Common myeloid progenitor, CD34-positive (primary cell): ENCODE measurements around the gene GZMB.

ENCODE experiments used
- CTCF ChIA-PET: fragments of 350-600 bp; sonication (Branson Sonifier 250); formaldehyde crosslinking; loops from one replicate; lab custom pipeline; 2021; ENCODE audit warnings: antibody characterized with exemption; lab: Charles Lee
- POLR2A ChIA-PET: fragments of 350-600 bp; sonication (Branson Sonifier 250); formaldehyde crosslinking; loops from one replicate; lab custom pipeline; 2021; ENCODE audit warnings: antibody characterized with exemption; lab: Charles Lee
- DNase-seq, 3 donors: peaks; one replicate each; pipeline versions ENCODE4 v3.0.0 to v3.0.0-alpha.2; 2013
- H3K27ac ChIP-seq, 2 experiments: 1 replicate in 1 of 2; 2 replicates in 1 of 2; pipeline ENCODE4 v1.7.0; 2013; ENCODE audit warnings: inconsistent platforms in 2 of 2, low read length in 2 of 2, mild to moderate bottlenecking in 2 of 2, low read depth in 1 of 2, moderate library complexity in 1 of 2; ENCODE audit not compliant: severe bottlenecking in 2 of 2, insufficient read depth in 1 of 2, poor library complexity in 1 of 2
- H3K27me3 ChIP-seq, 5 experiments: replicated peaks in 2 of 5; 1 replicate in 3 of 5; 2 replicates in 2 of 5; pipeline versions ENCODE4 v1.6.1 to v1.7.0; 2013; ENCODE audit warnings: low read length in 4 of 5, mild to moderate bottlenecking in 2 of 5, moderate library complexity in 2 of 5, inconsistent platforms in 1 of 5; ENCODE audit not compliant: insufficient read depth in 5 of 5, control insufficient read depth in 4 of 5
- H3K36me3 ChIP-seq, 4 experiments: 1 replicate in 2 of 4; 2 replicates in 2 of 4; pipeline versions ENCODE4 v1.6.1 to v1.7.0; 2013; ENCODE audit warnings: low read length in 3 of 4, control low read depth in 1 of 4, mild to moderate bottlenecking in 1 of 4; ENCODE audit not compliant: control insufficient read depth in 4 of 4, insufficient read depth in 4 of 4
- H3K4me1 ChIP-seq, 4 experiments: 1 replicate in 3 of 4; 2 replicates in 1 of 4; pipeline versions ENCODE4 v1.6.1 to v1.7.1; 2013; ENCODE audit warnings: low read length in 3 of 4, mild to moderate bottlenecking in 3 of 4, control low read depth in 1 of 4, inconsistent platforms in 1 of 4, moderate library complexity in 1 of 4; ENCODE audit not compliant: control insufficient read depth in 4 of 4, insufficient read depth in 4 of 4; ENCODE audit errors: control extremely low read depth in 1 of 4
- H3K4me3 ChIP-seq, 7 experiments: 1 replicate in 4 of 7; 2 replicates in 3 of 7; pipeline versions ENCODE4 v1.5.1 to v1.7.0; 2013; ENCODE audit warnings: mild to moderate bottlenecking in 7 of 7, low read length in 6 of 7, moderate library complexity in 6 of 7, inconsistent platforms in 2 of 7, low read depth in 2 of 7, control low read depth in 1 of 7; ENCODE audit not compliant: insufficient read depth in 4 of 7, control insufficient read depth in 1 of 7; ENCODE audit errors: extremely low read depth in 1 of 7
- H3K9me3 ChIP-seq, 5 experiments: 1 replicate in 4 of 5; 2 replicates in 1 of 5; pipeline versions ENCODE4 v1.6.1 to v1.7.1; 2013; ENCODE audit warnings: low read length in 4 of 5, mild to moderate bottlenecking in 2 of 5, inconsistent platforms in 1 of 5, low read depth in 1 of 5, moderate library complexity in 1 of 5; ENCODE audit not compliant: control insufficient read depth in 4 of 5, insufficient read depth in 2 of 5; ENCODE audit errors: control extremely low read depth in 1 of 5
- WGBS: methylation state at CpG from one replicate; pipeline ENCODE4 v1.1.5; 2013; ENCODE audit not compliant: insufficient coverage; 5-methylcytosine and 5-hydroxymethylcytosine counted together

GZMB gene

DNA sequence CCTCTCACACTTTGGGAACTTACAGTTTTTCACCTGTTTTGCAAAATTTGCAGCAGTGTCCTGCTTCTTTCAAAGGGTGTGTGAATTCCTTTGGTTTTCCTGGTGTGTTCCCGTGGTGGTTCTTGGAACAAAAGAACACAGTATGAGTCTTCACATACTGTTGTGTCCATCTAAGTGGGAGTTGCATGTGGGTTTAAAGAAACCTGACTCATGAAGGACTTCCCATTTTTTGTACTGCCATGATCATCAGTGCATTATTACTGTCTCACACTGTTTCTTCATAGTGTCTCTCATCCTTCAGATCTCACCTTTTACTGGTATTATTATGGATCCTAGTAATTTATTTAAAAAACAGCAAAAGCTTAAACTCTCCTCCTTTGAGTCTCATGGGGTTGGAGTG, 20.7 kb downstream of the GZMB start:
- no peaks in the 10 kb centered on the region for H3K9me3 ChIP-seq
- H3K27ac ChIP-seq, result no peak overlapping the region
- no CpG with 5 or more reads among the region's 1 CpG for WGBS
- no peaks in the 10 kb centered on the region for H3K4me1 ChIP-seq
- no peak for DNase-seq
- no peaks in the 10 kb centered on the region for H3K27me3 ChIP-seq
- POLR2A ChIA-PET, result no interaction called here
- no peak overlapping the region for H3K4me3 ChIP-seq
- CTCF ChIA-PET, result interaction anchor here (0.6 to 1.2 kb wide), 3 partner anchors 9 to 825 kb away, joined by 3 to 4 read pairs (median 3); no protein-coding TSS in a partner anchor
- no peaks in the 10 kb centered on the region for H3K36me3 ChIP-seq

DNA sequence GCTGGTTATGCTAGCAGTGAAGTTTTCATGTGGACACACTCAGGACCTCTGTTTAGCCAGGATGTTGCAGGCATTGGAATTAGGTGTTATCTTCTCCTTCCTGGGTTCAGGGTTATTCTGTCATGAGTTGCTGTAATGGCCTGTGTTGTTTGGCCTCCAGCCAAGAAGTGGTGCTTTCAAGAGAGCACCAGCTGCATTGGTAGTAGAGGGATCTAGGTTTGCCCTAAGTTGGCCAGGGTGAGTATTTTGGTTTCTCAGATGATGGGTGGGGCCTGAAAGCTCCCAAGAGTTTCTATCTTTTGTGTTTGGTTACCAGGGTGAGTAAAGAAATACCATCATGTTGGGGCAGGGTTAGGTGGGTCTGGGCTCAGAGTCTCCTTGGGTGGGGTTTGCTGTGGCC, 21.8 kb downstream of the GZMB start:
- Histone ChIP-seq H3K4me3 (no peak overlapping the region), H3K27me3 (no peaks in the 10 kb centered on the region), H3K27ac (no peak overlapping the region), H3K36me3 (no peaks in the 10 kb centered on the region), H3K4me1 (peaks cover 0 to 10% (median 4%) of the 10 kb centered on the region in 4 experiments), H3K9me3 (no peaks in the 10 kb centered on the region)
- peak in 1 of 3 donors; percentile 6 for DNase-seq
- ChIA-PET CTCF (no interaction called here), POLR2A (no interaction called here)

DNA sequence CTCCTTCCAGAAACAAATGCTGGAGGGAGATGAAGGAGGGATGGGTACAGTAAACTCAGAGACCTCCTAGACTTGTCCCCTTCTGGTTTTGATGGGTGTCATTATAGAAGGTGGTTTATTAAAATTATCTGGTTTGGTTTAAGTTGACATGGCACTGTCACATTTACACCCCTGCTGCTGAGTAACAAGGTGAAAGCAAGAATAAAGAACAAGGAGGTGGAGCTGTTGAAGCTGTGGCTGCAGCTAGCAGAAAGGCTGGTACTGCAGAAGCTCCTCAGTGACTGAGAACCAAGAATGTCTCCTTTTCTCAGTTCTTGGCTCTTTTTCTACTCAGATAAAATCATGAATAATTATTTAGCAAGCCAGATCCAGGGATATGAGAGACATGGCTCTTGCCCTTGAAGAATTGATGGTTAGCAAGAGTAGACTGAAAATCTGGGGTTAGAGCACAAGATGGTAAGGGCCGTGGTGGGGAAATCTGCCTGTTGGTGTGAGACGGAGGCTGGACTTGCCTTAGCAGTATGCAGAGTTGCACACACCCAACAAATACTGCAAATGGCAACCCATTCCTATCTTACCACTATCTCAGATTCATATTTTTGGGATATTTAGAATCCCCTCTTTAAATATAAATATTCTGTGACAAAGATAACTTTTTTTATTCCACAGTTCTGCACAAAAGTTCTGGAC, 24.2 kb downstream of the GZMB start, which contains the start of gene GZMH:
Gene GZMH (minus strand): TSS at position 31 of the 690 bp plus-strand sequence. CDS start 72 bp downstream, outside the sequence.
- POLR2A ChIA-PET, result no interaction called here

DNA sequence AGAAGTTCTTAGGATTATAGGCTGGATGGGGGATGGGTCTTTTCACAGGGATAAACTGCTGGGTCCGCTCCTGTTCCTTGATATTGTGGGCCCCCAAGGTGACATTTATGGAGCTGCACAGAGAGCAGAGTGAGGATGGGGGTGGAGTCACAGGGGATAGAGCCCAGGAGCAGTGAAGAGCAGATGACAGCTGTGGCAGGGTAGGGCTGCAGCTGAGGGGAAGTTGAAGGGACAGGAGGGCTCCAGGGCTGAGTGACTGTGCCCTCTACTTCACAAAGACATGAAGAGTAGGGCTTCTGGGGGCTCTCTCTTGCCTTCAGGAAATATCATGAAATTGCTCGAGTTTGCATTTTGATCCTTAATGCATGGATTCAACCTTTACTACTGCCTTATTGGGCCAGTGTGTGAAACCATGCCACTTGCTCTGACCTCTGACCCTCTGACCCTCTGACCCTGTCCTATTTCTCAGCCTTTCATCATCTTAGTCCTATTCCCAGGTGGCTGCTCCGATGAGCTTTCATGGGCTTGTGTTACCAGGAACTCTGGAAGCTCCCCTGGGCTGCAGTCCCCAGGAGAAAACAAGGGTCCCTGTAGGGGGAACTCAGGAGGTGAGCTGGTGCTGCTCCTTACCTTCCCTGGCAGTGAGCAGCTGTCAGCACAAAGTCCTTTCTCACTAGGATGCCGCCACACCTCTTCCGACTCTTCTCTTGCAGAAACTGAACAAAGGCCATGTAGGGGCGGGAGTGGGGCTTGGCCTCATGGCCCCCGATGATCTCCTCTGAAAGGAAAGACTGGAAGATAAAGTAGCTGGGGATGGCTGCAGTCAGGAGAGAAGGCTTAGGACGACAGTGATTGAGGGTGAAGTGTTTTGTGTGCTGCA, 26.1 kb downstream of the GZMB start:
- POLR2A ChIA-PET, result no interaction called here
- H3K4me1 ChIP-seq, result peaks cover 3 to 23% (median 6%) of the 10 kb centered on the region in 4 experiments
- CTCF ChIA-PET, result interaction anchor here (1.7 to 2.8 kb wide), 3 partner anchors 9 to 72 kb away, joined by 6 to 10 read pairs (median 6); no protein-coding TSS in a partner anchor
- 100% methylated on average over 5 of the region's 8 CpGs for WGBS
- H3K4me3 ChIP-seq, result no peak overlapping the region
- no peaks in the 10 kb centered on the region for H3K27me3 ChIP-seq
- no peaks in the 10 kb centered on the region for H3K9me3 ChIP-seq
- H3K27ac ChIP-seq, result no peak overlapping the region
- peak in 2 of 3 donors; percentile 33 to 40 for DNase-seq
- no peaks in the 10 kb centered on the region for H3K36me3 ChIP-seq

More for the DNA sequence above, 24.2 kb downstream of the GZMB start, which contains the start of gene GZMH:
- CTCF ChIA-PET, result interaction anchor here (1.1 to 2.8 kb wide), 3 partner anchors 10 to 70 kb away, joined by 3 to 10 read pairs (median 6); no protein-coding TSS in a partner anchor
- Histone ChIP-seq H3K27ac (no peak within 1 kb of the TSS), H3K4me3 (no peak within 1 kb of the TSS), H3K4me1 (peaks cover 3 to 23% (median 6%) of the 10 kb centered on the region in 4 experiments), H3K27me3 (no peaks in the 10 kb centered on the region), H3K36me3 (no peaks in the 10 kb centered on the region), H3K9me3 (no peaks in the 10 kb centered on the region)
- WGBS, result 100% methylated on average over 1 of the region's 2 CpGs
- no peak for DNase-seq

DNA sequence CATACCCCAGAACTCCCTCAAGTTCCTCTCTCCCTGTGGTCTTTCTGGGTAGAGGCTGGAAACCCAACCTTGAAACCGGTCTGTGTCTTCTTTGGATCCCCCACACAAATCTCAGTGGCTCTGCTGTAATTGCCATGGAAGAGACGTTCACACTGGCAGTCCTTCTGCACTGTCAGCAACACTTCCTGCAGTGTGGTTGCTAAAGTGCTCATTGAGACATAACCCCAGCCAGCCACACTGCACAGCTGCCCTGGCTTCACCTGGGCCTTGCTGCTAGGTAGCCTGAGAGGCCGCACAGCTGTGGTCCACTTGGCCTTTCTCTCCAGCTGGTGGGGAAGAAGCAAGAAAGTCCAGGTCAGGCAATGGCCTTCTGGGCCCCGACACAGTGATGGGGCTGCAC, 26.9 kb downstream of the GZMB start:
- ChIA-PET POLR2A (no interaction called here), CTCF (interaction anchor here (1.6 to 2.8 kb wide), 2 partner anchors 67 to 72 kb away, joined by 8 to 10 read pairs; no protein-coding TSS in a partner anchor)
- H3K27ac ChIP-seq, result no peak overlapping the region
- peaks cover 3 to 23% (median 6%) of the 10 kb centered on the region in 4 experiments for H3K4me1 ChIP-seq
- H3K36me3 ChIP-seq, result no peaks in the 10 kb centered on the region
- no peak overlapping the region for H3K4me3 ChIP-seq
- no peak for DNase-seq
- WGBS, result 68% methylated on average over 4 of the region's 4 CpGs
- H3K27me3 ChIP-seq, result no peaks in the 10 kb centered on the region
- no peaks in the 10 kb centered on the region for H3K9me3 ChIP-seq

DNA sequence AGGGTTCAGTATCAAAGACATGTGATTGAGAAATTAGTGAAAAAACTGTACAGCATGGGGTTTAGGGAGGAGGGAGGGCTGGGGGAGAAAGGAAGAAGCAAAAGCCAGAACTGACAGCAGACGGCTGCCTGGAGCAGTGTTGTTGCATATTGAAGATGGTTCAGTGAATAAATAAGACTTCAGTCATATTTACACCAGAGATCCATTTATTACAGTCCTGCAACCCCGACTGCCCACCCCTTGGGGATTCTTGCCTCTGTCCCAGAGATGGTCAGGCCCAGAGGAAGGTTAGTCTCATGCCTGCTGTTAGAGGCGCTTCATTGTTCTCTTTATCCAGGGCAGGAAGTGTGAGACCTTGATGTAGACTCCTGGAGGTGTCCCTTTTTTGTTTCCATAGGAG, 27.7 kb downstream of the GZMB start:
- Histone ChIP-seq H3K27me3 (no peaks in the 10 kb centered on the region), H3K4me1 (peaks cover 3 to 23% (median 6%) of the 10 kb centered on the region in 4 experiments), H3K4me3 (no peak overlapping the region), H3K27ac (no peak overlapping the region), H3K9me3 (no peaks in the 10 kb centered on the region), H3K36me3 (no peaks in the 10 kb centered on the region)
- POLR2A ChIA-PET, result no interaction called here
- CTCF ChIA-PET, result interaction anchor here (0.7 to 1.7 kb wide), 9 partner anchors 10 to 123 kb away, joined by 3 to 8 read pairs (median 4); no protein-coding TSS in a partner anchor
- DNase-seq, result no peak
- 100% methylated on average over 2 of the region's 3 CpGs for WGBS
